Measurements from ENCODE around the gene C6orf62. TPM values are rescaled to one million over a fixed set of nuclear protein-coding genes. Genes with fewer than 3 reads are reported as not detected.
"Not testable (repeated sequence)": the region's sequence is repeated elsewhere in the genome, so short reads cannot be mapped to it uniquely, and the experiment has no call there.

C6orf62 gene
- total and polyA plus RNA-seq, 2 donors (not counting 3 experiments of a cell fraction or from before 2014, with no cell fraction given), result 36.5 to 129 TPM

DNA sequence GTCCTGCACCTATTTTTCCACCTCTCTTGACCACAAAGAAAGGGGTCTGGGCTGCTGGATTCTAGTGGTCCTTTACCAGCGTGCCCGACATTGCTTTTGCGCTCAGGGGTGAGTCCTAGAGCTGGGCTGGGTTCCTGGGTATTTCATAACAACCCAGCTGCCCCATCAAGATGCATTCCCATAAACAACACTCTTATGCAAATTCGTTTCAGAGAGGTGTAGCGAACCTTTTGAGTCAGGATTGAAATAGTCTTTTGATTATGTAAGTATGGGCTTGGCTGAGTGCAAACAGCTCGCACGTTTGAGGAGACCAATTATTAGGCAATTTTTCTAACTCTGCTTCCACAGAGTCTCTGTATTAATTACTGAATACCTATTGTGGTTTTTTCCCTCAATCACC, 38.4 kb downstream of the C6orf62 start:
- no TSS peak for BruUV-seq (replicated peaks)
- no peak for FAIRE-seq
- DNase-seq (ENCODE audit: low read depth, low spot score), result no peak
- Histone ChIP-seq H3K9me3 (replicated peaks; ENCODE audit: control insufficient read depth, insufficient read depth, low read length) (no peaks in the 10 kb centered on the region), H3K4me1 (ENCODE audit: control insufficient read depth, extremely low read depth, insufficient read depth, low read length) (no peaks in the 10 kb centered on the region), H2AFZ (ENCODE audit: low read depth, low read length) (no peak overlapping the region), H3K9me1 (replicated peaks; ENCODE audit: control insufficient read depth, extremely low read depth, insufficient read depth, low read length) (no peaks in the 10 kb centered on the region), H3K27ac (ENCODE audit: insufficient read depth, low read depth, low read length) (no peak overlapping the region), H3K79me2 (ENCODE audit: control insufficient read depth, insufficient read depth, low read length) (no peaks in the 10 kb centered on the region), H3K36me3 (ENCODE audit: control insufficient read depth in 2 of 2, extremely low read depth in 1 of 2, insufficient read depth in 2 of 2, low read length in 2 of 2) (no peaks in the 10 kb centered on the region), H3K9ac (replicated peaks; ENCODE audit: extremely low read depth, insufficient read depth, low read length) (no peak overlapping the region), H4K20me1 (replicated peaks; ENCODE audit: control insufficient read depth, extremely low read depth, insufficient read depth, low read length) (no peaks in the 10 kb centered on the region), H3K27me3 (ENCODE audit: control insufficient read depth in 2 of 2, insufficient read depth in 2 of 2, low read length in 2 of 2) (no peaks in the 10 kb centered on the region), H3K4me2 (ENCODE audit: insufficient read depth, low read length) (no peak overlapping the region), H3K4me3 (replicated peaks in 1 of 3; ENCODE audit: insufficient read depth in 1 of 3, low read depth in 1 of 3, low read length in 3 of 3) (no peak overlapping the region)
- intact Hi-C loops (cut with micrococcal nuclease) (no loop called here), dilution Hi-C loops (cut with MboI; ENCODE audit: extremely low pct_ligation_motif_present, low sequenced_read_pairs) (no loop called here)
- ChIA-PET CTCF (no interaction called here), POLR2A (no interaction called here)
- no peak for TF ChIP-seq GATA2 (IDR thresholded peaks at IDR 0.05; ENCODE audit: insufficient read depth, insufficient read length, low read depth, low read length)
- no peak for TF ChIP-seq FOS (IDR thresholded peaks at IDR 0.05; ENCODE audit: borderline replicate concordance, insufficient read depth, low read length)
- TF ChIP-seq, protein P1, sequence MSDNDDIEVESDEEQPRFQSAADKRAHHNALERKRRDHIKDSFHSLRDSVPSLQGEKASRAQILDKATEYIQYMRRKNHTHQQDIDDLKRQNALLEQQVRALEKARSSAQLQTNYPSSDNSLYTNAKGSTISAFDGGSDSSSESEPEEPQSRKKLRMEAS (IDR thresholded peaks at IDR 0.05; ENCODE audit: insufficient read depth, insufficient read length), result no peak
- TF ChIP-seq POLR2A (IDR thresholded peaks at IDR 0.05; ENCODE audit: low read depth, low read length), result no peak
- TF ChIP-seq EZH2 (IDR thresholded peaks at IDR 0.05; ENCODE audit: borderline replicate concordance, low read depth, low read length, severe bottlenecking), result no peak
- TF ChIP-seq JUN (IDR thresholded peaks at IDR 0.05; ENCODE audit: borderline replicate concordance, insufficient read depth, insufficient read length, low read depth), result no peak
- TF ChIP-seq MYC (IDR thresholded peaks at IDR 0.05; ENCODE audit: low read depth, low read length), result no peak
- TF ChIP-seq, protein P2, sequence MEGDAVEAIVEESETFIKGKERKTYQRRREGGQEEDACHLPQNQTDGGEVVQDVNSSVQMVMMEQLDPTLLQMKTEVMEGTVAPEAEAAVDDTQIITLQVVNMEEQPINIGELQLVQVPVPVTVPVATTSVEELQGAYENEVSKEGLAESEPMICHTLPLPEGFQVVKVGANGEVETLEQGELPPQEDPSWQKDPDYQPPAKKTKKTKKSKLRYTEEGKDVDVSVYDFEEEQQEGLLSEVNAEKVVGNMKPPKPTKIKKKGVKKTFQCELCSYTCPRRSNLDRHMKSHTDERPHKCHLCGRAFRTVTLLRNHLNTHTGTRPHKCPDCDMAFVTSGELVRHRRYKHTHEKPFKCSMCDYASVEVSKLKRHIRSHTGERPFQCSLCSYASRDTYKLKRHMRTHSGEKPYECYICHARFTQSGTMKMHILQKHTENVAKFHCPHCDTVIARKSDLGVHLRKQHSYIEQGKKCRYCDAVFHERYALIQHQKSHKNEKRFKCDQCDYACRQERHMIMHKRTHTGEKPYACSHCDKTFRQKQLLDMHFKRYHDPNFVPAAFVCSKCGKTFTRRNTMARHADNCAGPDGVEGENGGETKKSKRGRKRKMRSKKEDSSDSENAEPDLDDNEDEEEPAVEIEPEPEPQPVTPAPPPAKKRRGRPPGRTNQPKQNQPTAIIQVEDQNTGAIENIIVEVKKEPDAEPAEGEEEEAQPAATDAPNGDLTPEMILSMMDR (IDR thresholded peaks at IDR 0.05; ENCODE audit: extremely low read depth in 1 of 2, insufficient read depth in 1 of 2, low read depth in 1 of 2, low read length in 2 of 2), result no peak
- no peak for TF ChIP-seq POLR2AphosphoS5 (IDR thresholded peaks at IDR 0.05; ENCODE audit: insufficient read depth, low read depth, low read length)

- H3K36me3 ChIP-seq (ENCODE audit: control insufficient read depth in 2 of 2, extremely low read depth in 1 of 2, insufficient read depth in 2 of 2, low read length in 2 of 2); H3K4me1 ChIP-seq (ENCODE audit: control insufficient read depth, extremely low read depth, insufficient read depth, low read length); BruUV-seq (replicated peaks); H2AFZ ChIP-seq (ENCODE audit: low read depth, low read length); CTCF ChIA-PET; H3K27me3 ChIP-seq (ENCODE audit: control insufficient read depth in 2 of 2, insufficient read depth in 2 of 2, low read length in 2 of 2); H3K27ac ChIP-seq (ENCODE audit: insufficient read depth, low read depth, low read length); H3K9me1 ChIP-seq (replicated peaks; ENCODE audit: control insufficient read depth, extremely low read depth, insufficient read depth, low read length); POLR2A ChIA-PET; H3K9me3 ChIP-seq (replicated peaks; ENCODE audit: control insufficient read depth, insufficient read depth, low read length); H3K4me3 ChIP-seq (replicated peaks in 1 of 3; ENCODE audit: insufficient read depth in 1 of 3, low read depth in 1 of 3, low read length in 3 of 3); FAIRE-seq; H3K79me2 ChIP-seq (ENCODE audit: control insufficient read depth, insufficient read depth, low read length); intact Hi-C loops (cut with micrococcal nuclease); H3K4me2 ChIP-seq (ENCODE audit: insufficient read depth, low read length); DNase-seq (ENCODE audit: low read depth, low spot score); H3K9ac ChIP-seq (replicated peaks; ENCODE audit: extremely low read depth, insufficient read depth, low read length); dilution Hi-C loops (cut with MboI; ENCODE audit: extremely low pct_ligation_motif_present, low sequenced_read_pairs); H4K20me1 ChIP-seq (replicated peaks; ENCODE audit: control insufficient read depth, extremely low read depth, insufficient read depth, low read length): not testable (repeated sequence)
Measured at GRCh38 chr6:24678792-24679352, 40.1 kb downstream of the C6orf62 start.
